Right cardiac atrium (tissue), 5 donors: Measurements from ENCODE around the gene LHFPL3. TPM values are rescaled to one million over a fixed set of nuclear protein-coding genes. Genes with fewer than 3 reads are reported as not detected.
"Not testable (repeated sequence)": the region's sequence is repeated elsewhere in the genome, so short reads cannot be mapped to it uniquely, and the experiment has no call there.

Experiments
- ATAC-seq, 2 donors: fragments of 200-7000 bp; cut with Tn5 transposase; one replicate each; pipeline versions ENCODE4 v1.8.0 to v1.9.1; 2020; ENCODE audit warnings: moderate library complexity in 2 of 2, mild to moderate bottlenecking in 1 of 2
- DNase-seq, 3 donors: peaks; one replicate each; pipeline ENCODE4 v3.0.0-alpha.2; 2020
- H3K27ac ChIP-seq: one replicate; pipeline ENCODE4 v1.5.1; 2013; ENCODE audit warnings: mild to moderate bottlenecking, low read length, control low read depth, moderate library complexity
- H3K27me3 ChIP-seq: one replicate; pipeline ENCODE4 v1.6.1; 2013; ENCODE audit not compliant: control insufficient read depth, insufficient read depth
- H3K4me1 ChIP-seq: one replicate; pipeline ENCODE4 v1.6.1; 2013; ENCODE audit warnings: low read length; ENCODE audit not compliant: control insufficient read depth, insufficient read depth
- H3K4me3 ChIP-seq: one replicate; pipeline ENCODE4 v1.5.1; 2013; ENCODE audit warnings: low read length, control low read depth
- H3K9me3 ChIP-seq: one replicate; pipeline ENCODE4 v1.6.1; 2013; ENCODE audit warnings: low read length; ENCODE audit not compliant: control insufficient read depth
- WGBS: extraction: QIAGEN DNeasy Blood & Tissue Kit; methylation state at CpG from one replicate; pipeline ENCODE4 v1.1.7; 2013; 5-methylcytosine and 5-hydroxymethylcytosine counted together
- intact Hi-C, 4 donors: fragments of 100-400 bp; cut with DNase I; formaldehyde crosslinking; loops; one replicate each; pipeline versions ENCODE4 v1.11.0 to v1.14.0; 2022 to 2023
- long read RNA-seq, 4 donors: library from polyadenylated mRNA; unstranded; transcript quantifications; one replicate each; pipeline ENCODE4 v2.0.0, GENCODE V29; 2020 to 2021
- polyA plus RNA-seq: library from polyadenylated mRNA; stranded (reverse); fragments of 200-250 nt; gene quantifications from one replicate; pipeline ENCODE4 v1.2.3, GENCODE V29; 2013
- total RNA-seq, 4 donors: library from RNA; stranded (reverse); fragmentation: NEBNext Ultra II Directional; extraction: Animal tissue kit (Norgen Biotek cat#: 25700); gene quantifications; one replicate each; pipeline ENCODE4 v1.2.1, GENCODE V29; 2021
- donor health status: healthy with polysubstance abuse.
- donor health status: DM: no; HTN: yes; CAD: no.
- donor health status: DM: no; HTN: no; CAD: no.
- donor health status: DM: no; HTN: yes; CAD: no; lungs with severe emphysema.
- donor health status: DM: yes; HTN: yes; CAD: no.

Gene LHFPL3
- total RNA-seq (not detected), polyA plus RNA-seq (not detected)
- long read RNA-seq, donor 1, result 0 reads
- long read RNA-seq, donor 2, result 0 reads
- long read RNA-seq, donor 3, partial matches to known transcripts, result 0 of 1 reads
- long read RNA-seq, donor 3, other reads (novel, unspliced or antisense), result 1 of 1 reads
- long read RNA-seq, donor 4, partial matches to known transcripts, result 0 of 1 reads
- long read RNA-seq, donor 4, other reads (novel, unspliced or antisense), result 1 of 1 reads

DNA sequence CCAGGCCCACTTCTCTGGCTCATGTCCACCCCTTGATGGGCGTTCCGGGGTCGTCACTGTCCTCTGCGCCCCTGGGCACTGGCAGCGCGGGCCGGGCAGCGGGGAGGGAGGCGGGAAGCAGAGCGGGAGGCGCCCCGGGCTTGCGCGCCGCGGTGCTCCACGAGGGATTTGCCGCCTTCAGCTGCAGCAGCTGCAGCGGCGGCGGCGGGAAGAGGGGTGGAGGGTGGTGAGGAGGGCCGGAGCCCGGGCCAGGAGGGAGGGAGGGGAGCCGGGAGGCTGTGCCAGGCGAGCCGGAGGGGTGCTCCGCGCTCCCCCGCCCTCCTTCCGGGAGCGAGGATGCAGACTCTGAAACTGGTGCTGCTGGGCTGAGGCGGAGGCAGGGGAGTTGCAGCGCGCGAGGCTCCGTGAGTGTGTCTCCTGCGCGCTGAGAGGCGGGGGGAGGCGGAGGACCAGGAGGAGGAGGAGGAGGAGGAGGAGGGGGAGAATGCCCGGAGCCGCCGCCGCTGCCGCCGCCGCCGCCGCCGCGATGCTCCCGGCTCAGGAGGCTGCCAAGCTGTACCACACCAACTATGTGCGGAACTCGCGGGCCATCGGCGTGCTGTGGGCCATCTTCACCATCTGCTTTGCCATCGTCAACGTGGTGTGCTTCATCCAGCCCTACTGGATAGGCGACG, at the start of gene LHFPL3:
Gene LHFPL3 (plus strand): TSS at position 308 of the 674 bp plus-strand sequence.
- ATAC-seq (no peak), DNase-seq (peak in 1 of 3 donors; percentile 51)
- Histone ChIP-seq H3K27ac (no peak within 1 kb of the TSS), H3K27me3 (peaks cover 3% of the 10 kb centered on the region), H3K4me1 (peaks cover 2% of the 10 kb centered on the region), H3K4me3 (peak within 1 kb of the TSS; percentile 9), H3K9me3 (no peaks in the 10 kb centered on the region)
- intact Hi-C loops, result no loop called here
- under 1% methylated on average over 62 of the region's 62 CpGs for WGBS

DNA sequence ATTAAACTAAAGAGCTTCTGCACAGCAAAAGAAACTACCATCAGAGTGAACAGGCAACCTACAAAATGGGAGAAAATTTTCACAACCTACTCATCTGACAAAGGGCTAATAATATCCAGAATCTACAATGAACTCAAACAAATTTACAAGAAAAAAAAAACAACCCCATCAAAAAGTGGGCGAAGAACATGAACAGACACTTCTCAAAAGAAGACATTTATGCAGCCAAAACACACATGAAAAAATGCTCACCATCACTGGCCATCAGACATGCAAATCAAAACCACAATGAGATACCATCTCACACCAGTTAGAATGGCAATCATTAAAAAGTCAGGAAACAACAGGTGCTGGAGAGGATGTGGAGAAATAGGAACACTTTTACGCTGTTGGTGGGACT, 46.7 kb upstream of the LHFPL3 start:
- H3K27me3 ChIP-seq, H3K4me1 ChIP-seq, H3K9me3 ChIP-seq, DNase-seq, ATAC-seq, H3K4me3 ChIP-seq, H3K27ac ChIP-seq, intact Hi-C loops: not testable (repeated sequence)
- 70% methylated on average over 1 of the region's 2 CpGs for WGBS

- Histone ChIP-seq H3K4me1 (no peaks in the 10 kb centered on the region), H3K27me3 (no peaks in the 10 kb centered on the region), H3K27ac (no peak overlapping the region), H3K4me3 (no peak overlapping the region), H3K9me3 (no peaks in the 10 kb centered on the region)
- DNase-seq, result no peak
- WGBS, result 64% methylated on average over 1 of the region's 1 CpG
- no peak for ATAC-seq
- intact Hi-C loops, result no loop called here
These were observed 41.6 kb upstream of the LHFPL3 start for GRCh38 chr7:104286839-104287238.

- no peak overlapping the region for H3K27ac ChIP-seq
- intact Hi-C loops, result no loop called here
- H3K4me3 ChIP-seq, result no peak overlapping the region
- H3K27me3 ChIP-seq, result no peaks in the 10 kb centered on the region
- no peaks in the 10 kb centered on the region for H3K4me1 ChIP-seq
- 90% methylated on average over 1 of the region's 1 CpG for WGBS
- H3K9me3 ChIP-seq, result no peaks in the 10 kb centered on the region
- DNase-seq, result no peak
- ATAC-seq, result no peak
These were observed 40.3 kb upstream of the LHFPL3 start for GRCh38 chr7:104288137-104288536.

DNA sequence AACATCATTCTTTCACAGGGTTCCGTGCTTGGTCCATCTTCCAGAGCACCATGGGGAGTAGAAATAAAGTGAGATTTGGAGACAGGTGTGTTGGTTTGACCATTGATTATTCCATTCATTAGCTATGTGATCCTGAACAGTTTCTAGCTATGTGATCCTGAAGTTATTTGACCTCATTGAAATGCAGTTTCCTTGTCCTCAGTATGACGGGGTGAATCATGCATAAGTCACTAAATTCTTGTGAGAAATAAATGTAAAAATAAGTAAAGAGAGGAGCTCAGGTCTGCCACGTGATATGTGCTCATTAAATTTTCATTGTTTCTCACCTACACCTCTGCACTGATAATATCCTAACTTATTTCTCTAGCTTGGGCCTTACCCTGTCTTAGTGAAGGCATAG, 34.1 kb upstream of the LHFPL3 start:
- DNase-seq (no peak), ATAC-seq (no peak)
- 55% methylated on average over 3 of the region's 3 CpGs for WGBS
- Histone ChIP-seq H3K27ac (no peak overlapping the region), H3K4me3 (no peak overlapping the region), H3K9me3 (no peaks in the 10 kb centered on the region), H3K4me1 (no peaks in the 10 kb centered on the region), H3K27me3 (no peaks in the 10 kb centered on the region)
- intact Hi-C loops, result no loop called here

DNA sequence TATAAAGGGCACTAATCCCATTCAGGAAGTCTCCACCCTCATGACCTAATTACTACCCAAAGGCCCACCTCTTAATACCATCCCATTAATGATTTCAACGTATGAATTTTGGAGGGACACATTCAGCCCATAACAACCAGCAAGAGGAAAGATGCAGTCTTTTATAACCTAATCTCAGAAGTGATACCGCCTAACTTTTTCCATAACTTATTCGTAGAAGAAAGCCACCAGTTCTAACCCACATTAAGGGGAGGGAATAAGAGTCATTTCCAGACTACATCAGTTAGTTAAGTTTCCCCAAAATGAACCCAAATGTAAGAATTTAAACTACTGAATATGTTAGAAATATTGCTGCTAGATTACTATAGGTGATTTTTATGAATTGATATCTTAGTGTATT, 32.1 kb upstream of the LHFPL3 start:
- no peaks in the 10 kb centered on the region for H3K27me3 ChIP-seq
- intact Hi-C loops, result no loop called here
- H3K9me3 ChIP-seq, result no peaks in the 10 kb centered on the region
- DNase-seq (no peak), ATAC-seq (no peak)
- H3K27ac ChIP-seq, result no peak overlapping the region
- no peak overlapping the region for H3K4me3 ChIP-seq
- 81% methylated on average over 3 of the region's 3 CpGs for whole genome bisulfite sequencing
- no peaks in the 10 kb centered on the region for H3K4me1 ChIP-seq

DNA sequence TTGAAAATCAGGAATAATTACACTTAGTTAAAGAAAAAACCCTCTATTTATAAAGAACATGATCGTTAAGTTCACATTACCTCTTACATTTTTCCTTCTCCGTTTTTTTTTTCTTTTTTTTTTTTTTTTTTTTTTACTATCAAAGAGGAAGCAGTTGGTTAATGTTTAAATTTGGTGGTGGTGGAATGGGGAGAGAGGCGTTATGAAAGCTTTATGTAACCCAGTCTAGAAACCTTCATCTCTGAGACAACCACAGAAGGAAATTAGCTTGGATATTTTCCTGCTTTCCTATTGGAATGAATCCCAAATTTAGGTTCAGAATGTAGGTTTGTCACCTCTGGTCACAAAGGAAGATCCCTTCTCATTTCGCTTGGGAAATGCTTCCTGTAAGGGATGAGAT, 31.5 kb upstream of the LHFPL3 start:
- no peak overlapping the region for H3K27ac ChIP-seq
- no peak overlapping the region for H3K4me3 ChIP-seq
- WGBS, result 61% methylated on average over 4 of the region's 4 CpGs
- no peaks in the 10 kb centered on the region for H3K4me1 ChIP-seq
- no peaks in the 10 kb centered on the region for H3K9me3 ChIP-seq
- intact Hi-C loops, result no loop called here
- H3K27me3 ChIP-seq, result no peaks in the 10 kb centered on the region
- ATAC-seq (no peak), DNase-seq (no peak)

- WGBS, result 47% methylated on average over 3 of the region's 3 CpGs
- H3K27me3 ChIP-seq, result peaks cover 1% of the 10 kb centered on the region
- no peaks in the 10 kb centered on the region for H3K4me1 ChIP-seq
- intact Hi-C loops, result no loop called here
- ATAC-seq, result no peak
- H3K4me3 ChIP-seq, result no peak overlapping the region
- no peak overlapping the region for H3K27ac ChIP-seq
- H3K9me3 ChIP-seq, result no peaks in the 10 kb centered on the region
- no peak for DNase-seq
These were observed 29.1 kb upstream of the LHFPL3 start for GRCh38 chr7:104299323-104299722.

- WGBS, result 47% methylated on average over 4 of the region's 4 CpGs
- Histone ChIP-seq H3K27ac (no peak overlapping the region), H3K4me1 (no peaks in the 10 kb centered on the region), H3K27me3 (peaks cover 2% of the 10 kb centered on the region), H3K9me3 (no peaks in the 10 kb centered on the region), H3K4me3 (no peak overlapping the region)
- DNase-seq, result no peak
- intact Hi-C loops, result no loop called here
- ATAC-seq, result no peak
These were observed 28.6 kb upstream of the LHFPL3 start for GRCh38 chr7:104299777-104300176.

DNA sequence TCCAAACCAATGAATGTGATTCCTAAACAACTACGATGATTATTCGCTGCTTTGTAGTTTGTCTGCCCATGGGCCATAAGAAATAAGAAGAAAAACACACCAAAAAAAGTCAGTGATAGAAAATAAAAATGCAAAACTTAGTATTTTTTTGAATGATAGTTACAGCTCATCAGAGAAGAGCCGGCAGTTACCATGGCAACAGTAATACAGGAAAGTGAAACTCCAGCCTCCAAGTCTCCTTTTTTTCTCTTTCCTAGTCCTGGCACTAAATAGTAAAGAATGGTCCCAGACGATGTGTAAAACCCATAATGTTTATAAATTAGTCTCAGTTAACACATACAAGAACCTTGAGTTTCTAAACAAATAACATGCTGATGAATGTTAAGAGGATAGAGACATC, 21.6 kb upstream of the LHFPL3 start:
- intact Hi-C loops, result no loop called here
- Histone ChIP-seq H3K27ac (no peak overlapping the region), H3K27me3 (peaks cover 2% of the 10 kb centered on the region), H3K9me3 (no peaks in the 10 kb centered on the region), H3K4me3 (no peak overlapping the region), H3K4me1 (no peaks in the 10 kb centered on the region)
- ATAC-seq (no peak), DNase-seq (no peak)
- 72% methylated on average over 4 of the region's 4 CpGs for WGBS

DNA sequence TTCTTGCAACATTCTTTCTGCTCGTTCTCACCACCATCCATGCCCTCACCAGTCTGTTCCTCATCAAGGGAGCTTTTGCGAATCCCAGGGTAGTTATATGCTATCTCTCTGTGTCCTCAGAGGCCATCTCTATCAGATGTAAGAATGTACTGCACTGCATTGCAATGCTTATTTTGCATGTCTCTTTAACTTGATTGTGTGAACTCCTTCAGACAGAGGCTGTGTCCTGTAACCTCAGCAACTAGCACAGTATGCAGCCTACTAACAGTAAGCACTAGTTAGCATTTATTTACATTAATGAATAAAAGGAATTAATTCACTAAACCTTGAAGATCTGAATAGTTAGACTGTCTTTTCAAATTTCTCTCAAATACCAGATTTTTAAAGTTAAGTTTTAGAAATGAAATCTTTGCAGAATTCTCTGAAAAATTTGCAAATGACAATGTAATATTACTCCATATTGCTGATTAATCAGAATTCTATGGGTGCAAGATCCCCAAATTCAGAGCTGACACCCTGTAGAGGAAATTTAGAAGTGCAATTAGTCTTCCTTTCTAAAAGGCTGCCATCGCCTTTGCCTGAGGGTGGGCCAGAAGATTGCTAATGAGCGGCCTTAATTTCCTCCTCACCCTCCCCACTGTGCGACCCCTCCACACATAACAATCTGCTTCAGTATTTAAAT, 10.3 kb upstream of the LHFPL3 start:
- WGBS, result 52% methylated on average over 5 of the region's 5 CpGs
- Histone ChIP-seq H3K4me1 (no peaks in the 10 kb centered on the region), H3K27me3 (no peaks in the 10 kb centered on the region), H3K9me3 (no peaks in the 10 kb centered on the region), H3K27ac (no peak overlapping the region), H3K4me3 (no peak overlapping the region)
- ATAC-seq (no peak), DNase-seq (no peak)
- intact Hi-C loops, result no loop called here
